Cardiac septum (tissue), 1 donor: ENCODE data around the gene MRPL23. TPM values are rescaled to one million over a fixed set of nuclear protein-coding genes. Genes with fewer than 3 reads are reported as not detected.

Experiments used
- DNase-seq: peaks from one replicate; pipeline ENCODE4 v3.0.0-alpha.2; 2020; ENCODE audit warnings: low spot score
- intact Hi-C: fragments of 100-400 bp; cut with DNase I; formaldehyde crosslinking; loops from one replicate; pipeline ENCODE4 v1.14.0; 2022
- total RNA-seq: library from RNA; stranded (reverse); fragmentation: NEBNext Ultra II Directional; extraction: Animal tissue kit (Norgen Biotek cat#: 25700); gene quantifications from one replicate; pipeline ENCODE4 v1.2.1, GENCODE V29; 2021
- donor health status: DM: no; HTN: no; CAD: no.

The MRPL23 gene
- total RNA-seq, 1 donor from 2014 or later: 85.0 TPM

- intact Hi-C loops: no loop called here
- DNase-seq: no peak
Observed at GRCh38 chr11:1978720-1979473, 31.8 kb downstream of the MRPL23 start.

GRCh38 chr11:1979607-1980006 is 32.5 kb downstream of the MRPL23 start:
- no peak for DNase-seq
- intact Hi-C loops: no loop called here

- DNase-seq: no peak
- intact Hi-C loops: no loop called here
Observed at GRCh38 chr11:1982873-1983600, 35.9 kb downstream of the MRPL23 start.

DNA sequence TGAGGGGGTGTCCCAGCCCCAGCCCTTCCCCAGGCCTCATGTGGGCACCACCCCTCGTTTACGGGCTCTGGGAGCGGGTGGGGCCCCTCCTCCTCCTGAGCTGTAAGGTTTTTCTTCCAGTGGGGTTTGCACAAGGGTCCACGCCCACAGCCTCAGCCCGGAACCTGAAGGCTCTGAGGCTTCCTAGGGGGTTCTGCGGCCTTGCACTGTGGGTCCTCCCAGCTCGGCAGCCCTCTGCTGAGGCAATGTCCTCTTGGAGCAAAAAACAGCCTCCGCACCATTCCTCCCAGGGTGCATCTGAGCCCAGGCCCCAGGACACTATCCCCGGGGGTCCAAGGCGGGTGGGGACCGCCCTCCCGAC is 36.4 kb downstream of the MRPL23 start:
- intact Hi-C loops: no loop called here
- no peak for DNase-seq

GRCh38 chr11:1987024-1987423 is 39.9 kb downstream of the MRPL23 start:
- DNase-seq: no peak
- intact Hi-C loops: no loop called here

- DNase-seq: no peak
- intact Hi-C loops: no loop called here
Observed at GRCh38 chr11:1988174-1988573, 41.0 kb downstream of the MRPL23 start.

DNA sequence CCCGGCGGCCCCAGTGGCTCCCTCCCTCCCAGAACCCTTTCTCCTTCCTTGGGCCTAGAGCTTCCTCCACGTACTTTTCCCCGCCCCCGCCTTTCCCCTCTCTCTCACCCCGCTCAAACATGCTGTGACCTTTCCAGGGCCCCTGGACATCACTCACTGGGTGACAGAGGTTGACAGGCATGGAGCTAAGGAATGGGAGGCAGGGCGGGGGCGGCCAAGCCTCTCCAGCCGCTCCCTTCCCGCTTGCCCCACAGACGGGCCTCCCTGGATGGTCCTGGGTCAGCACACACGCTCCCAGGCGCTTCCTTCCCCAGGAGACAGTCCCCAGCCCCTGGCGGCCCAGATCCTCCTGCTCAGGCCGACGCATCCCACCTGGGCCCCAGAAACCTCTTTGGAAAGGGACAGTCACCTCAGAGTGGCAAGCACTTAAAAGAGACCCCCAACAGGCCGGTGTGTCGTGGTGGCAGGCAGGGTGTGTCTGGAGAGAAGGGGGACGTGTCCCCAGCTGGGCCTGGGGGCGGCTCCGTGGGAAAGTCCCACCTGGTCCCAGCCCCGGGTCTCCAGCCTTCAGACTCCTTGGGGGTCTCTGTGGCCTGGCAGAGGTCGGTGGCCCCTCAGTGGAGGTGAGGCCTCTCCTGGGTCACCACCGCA is 41.7 kb downstream of the MRPL23 start:
- peak; percentile 63 for DNase-seq
- intact Hi-C loops: no loop called here

DNA sequence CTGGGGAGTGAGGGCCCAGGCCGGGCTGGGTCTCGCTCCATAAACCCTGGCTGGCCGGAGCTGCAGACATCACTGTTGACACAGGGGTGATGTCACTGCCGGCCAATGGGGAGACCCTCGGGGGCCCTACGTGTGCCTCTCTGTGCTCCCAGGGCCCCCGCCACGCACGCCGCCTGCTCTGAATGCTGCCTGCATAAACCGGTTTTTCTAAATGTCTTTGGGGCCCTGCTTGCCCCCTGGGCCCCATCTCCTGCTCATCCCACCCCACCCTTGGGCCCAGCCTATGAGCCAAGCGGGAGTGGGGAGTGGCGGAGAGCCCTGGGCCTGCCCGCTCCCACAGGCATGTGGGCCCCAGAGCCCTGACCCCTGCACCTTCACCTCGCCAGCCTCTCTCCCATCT is 42.8 kb downstream of the MRPL23 start:
- intact Hi-C loops: no loop called here
- no peak for DNase-seq

- DNase-seq: no peak
- intact Hi-C loops: no loop called here
Observed at GRCh38 chr11:1990872-1991578, 43.9 kb downstream of the MRPL23 start.

GRCh38 chr11:1992111-1992510 is 45.0 kb downstream of the MRPL23 start:
- peak; percentile 26 for DNase-seq
- intact Hi-C loops: no loop called here

DNA sequence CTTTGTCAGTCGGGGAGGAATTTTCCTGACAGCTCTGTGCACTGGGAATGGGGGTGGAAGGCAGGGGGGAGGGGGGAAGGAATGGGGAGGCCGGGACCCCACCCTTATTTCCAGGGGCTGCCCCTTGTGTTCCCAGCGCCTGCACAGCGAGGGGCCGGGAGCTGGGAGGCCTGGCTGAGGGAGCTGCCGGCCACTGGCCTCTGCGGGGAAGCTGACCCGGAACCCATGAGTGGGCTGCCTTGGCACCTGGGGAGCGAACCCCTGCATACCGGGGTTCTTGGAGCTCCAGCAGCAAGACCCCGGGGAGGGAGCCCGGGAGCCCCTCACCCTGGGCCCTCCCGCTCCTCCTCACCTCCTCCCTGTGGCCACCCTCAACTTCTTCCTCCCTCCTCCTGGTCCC is 47.0 kb downstream of the MRPL23 start:
- intact Hi-C loops: no loop called here
- peak; percentile 54 for DNase-seq

- intact Hi-C loops: no loop called here
Observed at GRCh38 chr11:1997755-1998154, 50.6 kb downstream of the MRPL23 start, which contains the start of gene H19. Gene H19 (minus strand): TSS chr11:1997842.

DNA sequence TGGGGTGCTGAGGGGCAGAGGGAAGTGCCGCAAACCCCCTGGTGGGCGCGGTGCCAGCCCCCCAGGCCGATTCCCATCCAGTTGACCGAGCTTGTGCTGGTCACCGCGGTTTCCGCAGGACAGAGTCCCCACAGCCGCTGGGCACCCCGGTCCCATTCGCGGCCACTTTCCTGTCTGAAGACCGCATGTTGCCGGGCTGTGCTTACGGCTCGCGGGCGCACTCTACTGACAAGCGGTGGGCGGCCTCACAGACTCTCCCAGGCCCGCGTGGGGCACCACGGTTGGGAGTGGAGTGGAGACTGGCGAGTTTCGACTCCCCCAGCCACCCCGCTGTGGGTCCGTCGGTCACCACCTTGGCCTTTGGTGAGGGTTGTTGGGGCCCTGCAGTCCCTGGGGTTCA is 51.2 kb downstream of the MRPL23 start:
- no peak for DNase-seq
- intact Hi-C loops: no loop called here

More at GRCh38 chr11:1997755-1998154, 50.6 kb downstream of the MRPL23 start, which contains the start of gene H19:
- DNase-seq: no peak

DNA sequence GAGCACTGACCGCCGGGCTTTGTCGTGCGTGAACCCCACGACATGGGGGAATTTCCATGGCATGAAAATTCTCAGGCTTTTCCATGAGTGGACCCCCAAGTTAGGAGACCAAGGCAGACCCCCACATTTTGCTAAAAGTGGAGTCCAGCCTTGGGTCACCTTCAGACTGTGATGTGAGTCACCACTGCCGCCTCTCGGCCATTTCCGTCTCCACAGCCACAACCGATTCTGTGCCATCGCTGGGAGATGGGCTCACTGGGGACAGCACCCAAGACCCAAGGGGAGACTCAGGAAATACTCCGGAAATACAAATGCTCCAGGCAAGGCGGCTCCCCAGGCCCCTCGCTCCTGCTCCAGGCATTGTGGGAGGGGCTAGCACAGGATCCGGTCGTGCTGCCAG is 51.7 kb downstream of the MRPL23 start:
- intact Hi-C loops: no loop called here
- no peak for DNase-seq

DNA sequence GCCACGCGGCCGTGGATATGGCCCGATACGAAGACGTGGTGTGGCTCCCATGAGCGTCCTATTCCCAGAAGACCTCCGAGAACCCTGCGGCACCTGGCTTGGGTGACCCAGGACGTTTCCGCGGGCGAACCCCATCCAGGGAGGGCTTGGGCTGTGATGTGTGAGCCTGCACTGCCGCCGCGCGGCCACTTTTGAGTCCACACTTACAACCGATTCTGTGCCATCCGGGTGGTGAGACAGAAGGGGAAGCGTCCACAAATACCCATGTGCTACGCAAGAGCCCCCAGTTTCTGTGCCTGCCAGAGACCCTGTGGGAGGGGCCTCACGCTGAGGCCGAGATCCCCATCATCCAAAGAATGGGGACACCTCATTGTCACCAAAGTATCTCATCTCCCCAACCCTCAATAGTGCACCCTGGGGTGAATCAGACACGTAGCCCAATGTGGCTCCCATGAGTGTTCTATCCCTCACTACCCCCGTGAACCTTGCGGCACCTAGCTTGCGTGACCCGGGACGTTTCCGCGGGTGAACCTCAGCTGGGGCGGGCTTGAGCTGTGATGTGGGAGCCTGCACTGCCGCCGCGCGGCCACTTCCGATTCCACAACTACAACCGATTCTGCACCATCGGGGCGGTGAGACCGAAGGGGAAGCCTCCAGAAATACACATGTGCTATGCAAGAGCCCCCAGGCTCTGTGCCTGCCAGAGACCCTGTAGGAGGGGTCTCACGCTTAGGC is 55.1 kb downstream of the MRPL23 start:
- intact Hi-C loops: no loop called here
- no peak for DNase-seq

DNA sequence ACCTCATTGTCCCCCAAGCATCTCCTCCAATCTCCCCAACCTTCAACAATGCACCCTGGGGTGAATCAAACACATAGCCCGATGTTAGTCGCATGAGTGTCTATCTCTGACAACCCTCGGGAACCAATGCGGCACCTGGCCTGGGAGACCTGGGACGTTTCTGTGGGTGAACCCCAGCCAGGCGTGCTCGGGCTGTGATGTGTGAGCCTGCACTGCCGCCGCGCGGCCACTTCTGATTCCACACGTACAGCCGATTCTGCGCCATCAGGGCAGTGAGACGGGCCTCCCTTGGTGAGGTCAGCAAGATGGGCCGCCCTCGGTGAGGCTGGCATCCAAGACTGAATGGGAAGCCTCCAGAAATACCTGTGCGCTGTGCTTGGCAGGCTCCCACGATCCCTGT is 55.7 kb downstream of the MRPL23 start:
- no peak for DNase-seq
- intact Hi-C loops: no loop called here

DNA sequence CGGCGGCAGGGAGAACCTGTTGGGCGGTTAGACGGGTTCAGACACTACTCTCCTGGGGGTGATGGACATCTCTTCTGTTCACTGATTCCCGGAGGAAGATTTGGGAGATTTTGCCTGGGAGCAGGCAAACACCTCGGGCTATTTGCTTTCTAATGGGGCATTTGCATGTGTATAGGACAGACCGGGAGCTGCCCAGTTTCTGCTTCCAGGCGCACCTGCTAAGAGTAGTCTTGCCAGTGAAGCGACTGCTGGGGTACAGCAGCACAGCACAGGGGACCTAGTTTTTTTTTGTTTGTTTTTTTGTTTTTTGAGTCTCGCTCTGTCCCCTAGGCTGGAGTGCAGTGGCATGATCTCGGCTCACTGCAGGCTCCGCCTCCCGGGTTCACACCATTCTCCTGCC is 57.3 kb downstream of the MRPL23 start:
- intact Hi-C loops: no loop called here

More for the DNA sequence above, 57.3 kb downstream of the MRPL23 start:
- DNase-seq: no peak
